Measurements from ENCODE around the gene SCMH1.
"Not testable (repeated sequence)": the region's sequence is repeated elsewhere in the genome, so short reads cannot be mapped to it uniquely, and the experiment has no call there.

Gene SCMH1

GRCh38 chr1:41241749-41242341, at the start of gene SCMH1:
TSS of gene SCMH1 (minus strand) at chr1:41242306. CDS start at chr1:41186133, 56,173 bp downstream.
- DNase-seq: peak; percentile 41

- no peak for DNase-seq
These were observed 49.1 kb upstream of the SCMH1 start for GRCh38 chr1:41291195-41291594.

- DNase-seq: no peak
These were observed 47.1 kb upstream of the SCMH1 start for GRCh38 chr1:41289196-41289595.

- DNase-seq: no peak
These were observed 44.9 kb upstream of the SCMH1 start for GRCh38 chr1:41286992-41287391.

GRCh38 chr1:41286486-41286885, 44.4 kb upstream of the SCMH1 start:
- DNase-seq: no peak

- no peak for DNase-seq
These were observed 43.7 kb upstream of the SCMH1 start for GRCh38 chr1:41285818-41286217.

GRCh38 chr1:41284121-41284520, 42.0 kb upstream of the SCMH1 start:
- DNase-seq: no peak

- no peak for DNase-seq
These were observed 40.7 kb upstream of the SCMH1 start for GRCh38 chr1:41282679-41283317.

- DNase-seq: no peak
These were observed 39.2 kb upstream of the SCMH1 start for GRCh38 chr1:41281334-41281733.

- no peak for DNase-seq
These were observed 38.3 kb upstream of the SCMH1 start for GRCh38 chr1:41280202-41281032.

GRCh38 chr1:41278076-41278475, 36.0 kb upstream of the SCMH1 start:
- no peak for DNase-seq

- DNase-seq: no peak
These were observed 35.4 kb upstream of the SCMH1 start for GRCh38 chr1:41277371-41277975.

- no peak for DNase-seq
These were observed 33.7 kb upstream of the SCMH1 start for GRCh38 chr1:41275831-41276230.

GRCh38 chr1:41274752-41275545, 32.8 kb upstream of the SCMH1 start:
- no peak for DNase-seq

GRCh38 chr1:41272601-41273000, 30.5 kb upstream of the SCMH1 start:
- no peak for DNase-seq

GRCh38 chr1:41268154-41268770, 26.2 kb upstream of the SCMH1 start:
- DNase-seq: peak; percentile 44

GRCh38 chr1:41261926-41262618, 20.0 kb upstream of the SCMH1 start:
- DNase-seq: no peak

- DNase-seq: no peak
These were observed 18.7 kb upstream of the SCMH1 start for GRCh38 chr1:41260768-41261167.

GRCh38 chr1:41259221-41259620, 17.1 kb upstream of the SCMH1 start:
- DNase-seq: no peak

GRCh38 chr1:41255978-41256377, 13.9 kb upstream of the SCMH1 start:
- DNase-seq: no peak

- not testable (repeated sequence) for DNase-seq
These were observed 9.0 kb upstream of the SCMH1 start for GRCh38 chr1:41251120-41251519.

GRCh38 chr1:41249319-41249718, 7.2 kb upstream of the SCMH1 start:
- no peak for DNase-seq
